ENCODE results near the gene ZBED5. TPM values are rescaled to one million over a fixed set of nuclear protein-coding genes. Genes with fewer than 3 reads are reported as not detected.
"Not testable (repeated sequence)": the region's sequence is repeated elsewhere in the genome, so short reads cannot be mapped to it uniquely, and the experiment has no call there.

Gene ZBED5
- total and polyA plus RNA-seq, 11 donors, result 22.5 to 49.1 (median 37.8) TPM

GRCh38 chr11:10828402-10828801 is 29.5 kb downstream of the ZBED5 start:
- 84 to 98% (median 96%) methylated on average over 2 of the region's 2 CpGs for WGBS, 4 donors
- Histone ChIP-seq H3K4me1 (peaks cover 0 to 3% (median 0%) of the 10 kb centered on the region in 12 donors), H3K27ac (no peak overlapping the region), H3K9me3 (no peaks in the 10 kb centered on the region), H3K4me3 (no peak overlapping the region), H3K27me3 (no peaks in the 10 kb centered on the region), H3K36me3 (no peaks in the 10 kb centered on the region)
- TF ChIP-seq POLR2A (IDR thresholded peaks at IDR 0.05) (no peak), CTCF (IDR thresholded peaks at IDR 0.05) (no peak)
- DNase-seq (no peak), ATAC-seq (no peak)
- intact Hi-C loops (cut with DNase I), result no loop called here

- no peaks in the 10 kb centered on the region for H3K27me3 ChIP-seq
- DNase-seq (no peak), ATAC-seq (no peak)
- H3K4me1 ChIP-seq, result peaks cover 0 to 9% (median 0%) of the 10 kb centered on the region in 12 donors
- intact Hi-C loops (cut with DNase I), result no loop called here
- no peaks in the 10 kb centered on the region for H3K36me3 ChIP-seq
- TF ChIP-seq POLR2A (IDR thresholded peaks at IDR 0.05) (no peak), CTCF (IDR thresholded peaks at IDR 0.05) (no peak)
- no peak overlapping the region for H3K4me3 ChIP-seq
- no peak overlapping the region for H3K27ac ChIP-seq
- no peaks in the 10 kb centered on the region for H3K9me3 ChIP-seq
- 66 to 78% (median 68%) methylated on average over 3 of the region's 3 CpGs for WGBS, 4 donors
Measured at GRCh38 chr11:10824888-10825287, 33.0 kb downstream of the ZBED5 start.

GRCh38 chr11:10823152-10823579 is 34.7 kb downstream of the ZBED5 start:
- H3K27me3 ChIP-seq, result no peaks in the 10 kb centered on the region
- H3K9me3 ChIP-seq, result no peaks in the 10 kb centered on the region
- no peak for DNase-seq
- whole genome bisulfite sequencing, 4 donors, result 55 to 72% (median 60%) methylated on average over 2 of the region's 2 CpGs
- no peaks in the 10 kb centered on the region for H3K36me3 ChIP-seq
- intact Hi-C loops (cut with DNase I), result no loop called here
- H3K4me3 ChIP-seq, result no peak overlapping the region
- H3K27ac ChIP-seq, result no peak overlapping the region
- no peak for TF ChIP-seq POLR2A (IDR thresholded peaks at IDR 0.05)
- no peak for TF ChIP-seq CTCF (IDR thresholded peaks at IDR 0.05)
- peaks cover 0 to 9% (median 0%) of the 10 kb centered on the region in 12 donors for H3K4me1 ChIP-seq
- ATAC-seq, result no peak

GRCh38 chr11:10822491-10822890 is 35.4 kb downstream of the ZBED5 start:
- ATAC-seq; H3K4me3 ChIP-seq; intact Hi-C loops (cut with DNase I); H3K9me3 ChIP-seq; H3K36me3 ChIP-seq; DNase-seq; H3K27ac ChIP-seq; H3K27me3 ChIP-seq; H3K4me1 ChIP-seq: not testable (repeated sequence)
- 82 to 84% (median 84%) methylated on average over 3 of the region's 3 CpGs for WGBS, 4 donors

- WGBS, 4 donors, result 89 to 100% (median 91%) methylated on average over 1 of the region's 1 CpG
- intact Hi-C loops (cut with DNase I), result no loop called here
- no peak for ATAC-seq
- H3K4me3 ChIP-seq, result no peak overlapping the region
- H3K36me3 ChIP-seq, result no peaks in the 10 kb centered on the region
- DNase-seq, result no peak
- H3K9me3 ChIP-seq, result no peaks in the 10 kb centered on the region
- peaks cover 0 to 7% (median 0%) of the 10 kb centered on the region in 12 donors for H3K4me1 ChIP-seq
- TF ChIP-seq CTCF (IDR thresholded peaks at IDR 0.05) (no peak), POLR2A (IDR thresholded peaks at IDR 0.05) (no peak)
- no peaks in the 10 kb centered on the region for H3K27me3 ChIP-seq
- no peak overlapping the region for H3K27ac ChIP-seq
Measured at GRCh38 chr11:10818594-10818993, 39.3 kb downstream of the ZBED5 start.

Measured in heart left ventricle (tissue), 16 donors.